GM12878 (cell line): Measurements from ENCODE around the gene ZNF276. TPM values are rescaled to one million over a fixed set of nuclear protein-coding genes. Genes with fewer than 3 reads are reported as not detected.

Experiments used
- ATAC-seq: fragments of 200-7000 bp; cut with Tn5 transposase; 3 replicates; pipeline ENCODE4 v1.9.1; 2020; ENCODE audit warnings: mild to moderate bottlenecking, moderate library complexity
- BruUV-seq: library from RNA; stranded (reverse); fragments of 400-500 nt; replicated peaks from 2 replicates; lab custom pipeline; 2021; lab: Mats Ljungman, UMichigan
- CTCF ChIA-PET: fragments of 300-600 bp; sonication (Branson Sonifier 250); formaldehyde crosslinking; extraction: SDS; loops from one replicate; lab custom pipeline; 2021; ENCODE audit warnings: inconsistent platforms; lab: Yijun Ruan, JAX
- POLR2A ChIA-PET: fragments of 350-600 bp; formaldehyde crosslinking; extraction: SDS; loops from one replicate; lab custom pipeline; 2021; ENCODE audit warnings: inconsistent platforms; lab: Charles Lee
- RAD21 ChIA-PET: fragments of 300-600 bp; sonication (Branson Sonifier 250); formaldehyde crosslinking; loops from one replicate; lab custom pipeline; 2023; ENCODE audit warnings: antibody characterized with exemption; ENCODE audit not compliant: unreplicated experiment; lab: Charles Lee
- SMC1A ChIA-PET: fragments of 300-600 bp; sonication (Branson Sonifier 250); formaldehyde crosslinking; loops from one replicate; lab custom pipeline; 2023; ENCODE audit not compliant: unreplicated experiment, uncharacterized antibody; lab: Charles Lee
- DNase-seq: peaks from one replicate; pipeline ENCODE4 v3.0.0-alpha.2; 2011; ENCODE audit warnings: low read depth, low spot score
- FAIRE-seq: peaks from 3 replicates; lab custom pipeline; 2011; peaks lifted over from hg19 to GRCh38; lab: Jason Lieb, UNC
- H2AFZ ChIP-seq: 2 replicates; pipeline ENCODE4 v1.6.0; 2011; ENCODE audit warnings: low read depth, low read length, control low read depth; ENCODE audit not compliant: control insufficient read depth
- H3K27ac ChIP-seq: 2 replicates; pipeline ENCODE4 v1.5.1; 2011; ENCODE audit warnings: control low read depth; ENCODE audit not compliant: control insufficient read depth, insufficient read depth
- H3K27me3 ChIP-seq, 2 experiments: replicated peaks in 1 of 2; 2 replicates each; pipeline versions ENCODE4 v1.6.0 to v1.6.1; 2011; ENCODE audit warnings: low read length in 1 of 2; ENCODE audit not compliant: control insufficient read depth in 2 of 2, insufficient read depth in 2 of 2
- H3K36me3 ChIP-seq, 2 experiments: 2 replicates each; pipeline ENCODE4 v1.5.1; 2011; ENCODE audit warnings: low read length in 1 of 2; ENCODE audit not compliant: control insufficient read depth in 2 of 2, insufficient read depth in 2 of 2
- H3K4me1 ChIP-seq: 2 replicates; pipeline ENCODE4 v1.6.1; 2011; ENCODE audit warnings: mild to moderate bottlenecking, low read length, moderate library complexity, mixed read lengths; ENCODE audit not compliant: control insufficient read depth, insufficient read depth
- H3K4me2 ChIP-seq: 2 replicates; pipeline ENCODE4 v1.6.0; 2011; ENCODE audit warnings: control low read depth; ENCODE audit not compliant: control insufficient read depth, insufficient read depth
- H3K4me3 ChIP-seq: fragments of 200-600 bp; sonication (generic); 2 replicates; pipeline ENCODE4 v1.5.1; 2016
- H3K79me2 ChIP-seq: 2 replicates; pipeline ENCODE4 v1.6.0; 2011; ENCODE audit warnings: low read length; ENCODE audit not compliant: control insufficient read depth, insufficient read depth
- H3K9ac ChIP-seq: 2 replicates; pipeline ENCODE4 v1.8.0; 2011; ENCODE audit warnings: low read length, control low read depth, mixed read lengths; ENCODE audit not compliant: control insufficient read depth, insufficient read depth
- H3K9me3 ChIP-seq: replicated peaks from 3 replicates; pipeline ENCODE4 v1.5.1; 2011; ENCODE audit warnings: mild to moderate bottlenecking, low read length; ENCODE audit not compliant: control insufficient read depth, insufficient read depth
- H4K20me1 ChIP-seq: 2 replicates; pipeline ENCODE4 v1.6.0; 2011; ENCODE audit not compliant: control insufficient read depth, insufficient read depth
- BCL11A ChIP-seq: IDR thresholded peaks from 2 replicates; pipeline ENCODE4 v1.6.1; 2011; ENCODE audit warnings: low read depth, low read length
- BRCA1 ChIP-seq: IDR thresholded peaks from 2 replicates; pipeline ENCODE4 v1.6.1; 2011; ENCODE audit warnings: low read depth, low read length, improper control_type of control experiment
- CBX3 ChIP-seq: fragments of 200-600 bp; sonication (generic); IDR thresholded peaks from 2 replicates; pipeline ENCODE4 v1.6.1; 2016; ENCODE audit warnings: low read depth, borderline replicate concordance
- CEBPB ChIP-seq, 2 experiments: fragments of 150-350 bp in 1 of 2; IDR thresholded peaks; 2 replicates each; pipeline ENCODE4 v1.6.1; 2012 to 2014; ENCODE audit warnings: low read depth in 2 of 2, low read length in 2 of 2, borderline replicate concordance in 1 of 2, inconsistent platforms in 1 of 2
- EZH2 ChIP-seq: IDR thresholded peaks from 2 replicates; pipeline ENCODE4 v1.6.1; 2012; ENCODE audit warnings: low read depth, mild to moderate bottlenecking, control low read depth, inconsistent platforms, low read length, borderline replicate concordance; ENCODE audit not compliant: control insufficient read depth
- GABPA ChIP-seq: IDR thresholded peaks from 2 replicates; pipeline ENCODE4 v1.6.1; 2014; ENCODE audit warnings: antibody characterized with exemption, low read depth, mild to moderate bottlenecking, inconsistent platforms
- MEF2A ChIP-seq: IDR thresholded peaks from 2 replicates; pipeline ENCODE4 v1.6.1; 2011; ENCODE audit warnings: low read depth, mild to moderate bottlenecking, low read length, moderate library complexity; ENCODE audit not compliant: insufficient read depth
- MYB ChIP-seq: fragments of 150-350 bp; IDR thresholded peaks from 2 replicates; pipeline ENCODE4 v1.6.1; 2014; ENCODE audit warnings: mild to moderate bottlenecking, low read depth, low read length, borderline replicate concordance
- NFXL1 ChIP-seq: fragments of 450-650 bp; IDR thresholded peaks from 2 replicates; pipeline ENCODE4 v1.6.1; 2017; ENCODE audit warnings: antibody characterized with exemption, mild to moderate bottlenecking, borderline replicate concordance
- NFYB ChIP-seq: IDR thresholded peaks from 2 replicates; pipeline ENCODE4 v1.6.1; 2011; ENCODE audit warnings: low read depth, mild to moderate bottlenecking, low read length, improper control_type of control experiment, moderate library complexity; ENCODE audit not compliant: insufficient read depth
- NR2C1 ChIP-seq: fragments of 450-650 bp; IDR thresholded peaks from 2 replicates; pipeline ENCODE4 v1.6.1; 2017; ENCODE audit warnings: antibody characterized with exemption, mild to moderate bottlenecking, moderate library complexity
- PML ChIP-seq: IDR thresholded peaks from 2 replicates; pipeline ENCODE4 v1.6.1; 2012; ENCODE audit warnings: low read length, inconsistent platforms
- POLR2A ChIP-seq: IDR thresholded peaks from 2 replicates; pipeline ENCODE4 v1.6.1; 2011; ENCODE audit warnings: low read depth, mild to moderate bottlenecking, low read length
- RFX5 ChIP-seq: IDR thresholded peaks from 2 replicates; pipeline ENCODE4 v1.6.1; 2011; ENCODE audit warnings: low read depth, low read length, improper control_type of control experiment
- RUNX3 ChIP-seq: IDR thresholded peaks from 2 replicates; pipeline ENCODE4 v1.6.1; 2012; ENCODE audit warnings: low read length, inconsistent platforms
- SREBF1 ChIP-seq: IDR thresholded peaks from 2 replicates; pipeline ENCODE4 v1.6.1; 2012; ENCODE audit warnings: mild to moderate bottlenecking, low read length
- ZNF24 ChIP-seq: fragments of 450-650 bp; IDR thresholded peaks from 2 replicates; pipeline ENCODE4 v1.6.1; 2017; ENCODE audit warnings: antibody characterized with exemption, mild to moderate bottlenecking
- ZZZ3 ChIP-seq: IDR thresholded peaks from 2 replicates; pipeline ENCODE4 v1.6.1; 2011; ENCODE audit warnings: low read depth; ENCODE audit not compliant: control insufficient read depth, insufficient read length
- WGBS: methylation state at CpG from one replicate; pipeline ENCODE4 v1.1.6; 2016; ENCODE audit warnings: low lambda C conversion rate; ENCODE audit not compliant: insufficient replicate concordance, insufficient coverage; ENCODE audit errors: missing lambda C conversion rate; 5-methylcytosine and 5-hydroxymethylcytosine counted together
- in situ Hi-C: fragments of 300-500 bp; cut with MboI; formaldehyde crosslinking; loops from 9 replicates; pipeline ENCODE4 v1.14.3; 2018; ENCODE audit warnings: mixed read lengths
- intact Hi-C: fragments of 100-400 bp; cut with micrococcal nuclease; formaldehyde crosslinking; loops from one replicate; pipeline ENCODE4 v1.14.2; 2022; ENCODE audit not compliant: unreplicated experiment
- polyA plus RNA-seq, 11 experiments: library from polyadenylated mRNA; depleted of rRNA in 4 of 11; unstranded in 6 of 11; stranded (reverse) in 5 of 11; fragments of >200 nt; fragmentation: Nextera tagmentation in 4 of 11; fragmentation: Illumina TruSeq in 1 of 11; extraction: Ambion mirVana in 4 of 11; extraction: Trizol in 1 of 11; gene quantifications; 1 replicate in 1 of 11; 2 replicates in 10 of 11; pipeline versions ENCODE4 v1.2.1 to v1.2.3, GENCODE V29; 2011 to 2016; ENCODE audit warnings: inconsistent platforms in 2 of 11, missing spikeins in 2 of 11, low read depth in 1 of 11
- total RNA-seq, 4 experiments: library from RNA; depleted of rRNA in 3 of 4; stranded (reverse); fragments of >200 nt in 3 of 4; fragmentation: Illumina TruSeq in 1 of 4; extraction: Trizol in 1 of 4; gene quantifications; 2 replicates each; pipeline versions ENCODE4 v1.2.1 to v1.2.3, GENCODE V29; 2013 to 2021
- TF ChIP-seq, protein P1 (sequence below): fragments of 450-650 bp; IDR thresholded peaks from 2 replicates; pipeline ENCODE4 v1.6.1; 2016; ENCODE audit warnings: mild to moderate bottlenecking, moderate library complexity, borderline replicate concordance
- TF ChIP-seq, protein P2 (sequence below): fragments of 450-650 bp; formaldehyde crosslinking; IDR thresholded peaks from 2 replicates; pipeline ENCODE4 v1.4.0; 2022; ENCODE audit warnings: mild to moderate bottlenecking, moderate library complexity

The ZNF276 gene
- total and polyA plus RNA-seq, 10 of the 15 experiments (the other 5 are each of a cell fraction or from before 2014, with no cell fraction given): 0.27 to 22.7 (median 8.7) TPM

DNA sequence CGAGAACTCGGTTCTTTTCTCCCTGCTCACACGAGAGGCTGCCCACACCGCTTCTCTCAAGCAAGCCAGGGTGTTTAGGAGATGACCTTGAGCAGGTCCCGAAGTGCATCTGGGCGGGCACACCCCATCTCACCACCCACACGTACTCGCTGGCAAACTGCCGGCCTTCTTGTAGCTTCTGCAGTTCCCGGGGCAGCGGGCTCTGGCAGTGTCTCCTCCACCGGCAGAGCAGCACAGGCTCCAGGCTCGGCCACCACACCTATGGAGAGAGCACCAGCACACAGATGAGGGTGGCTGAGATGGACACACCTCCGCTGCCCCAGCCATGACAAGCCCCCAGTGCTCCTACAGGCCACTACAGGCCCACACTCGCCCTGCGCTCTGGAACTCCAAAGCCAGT lies 23.5 kb downstream of the ZNF276 start:
- ChIA-PET SMC1A (no interaction called here), RAD21 (no interaction called here), POLR2A (interaction anchor here (0.6 kb wide), 1 partner anchor 128 kb away, joined by 4 read pairs; the partner anchor contains the start of gene TCF25)
- peaks cover 39 to 57% of the 10 kb centered on the region in 2 experiments; a peak in 3 of 4 replicates for H3K36me3 ChIP-seq
- 98% methylated on average over 14 of the region's 16 CpGs for WGBS
- H3K27ac ChIP-seq: no peak overlapping the region
- BruUV-seq: no TSS peak
- H4K20me1 ChIP-seq: no peaks in the 10 kb centered on the region
- no peak overlapping the region for H3K4me3 ChIP-seq
- H3K79me2 ChIP-seq: no peaks in the 10 kb centered on the region
- no peak overlapping the region for H2AFZ ChIP-seq
- H3K27me3 ChIP-seq: no peaks in the 10 kb centered on the region
- no peak overlapping the region for H3K4me2 ChIP-seq
- H3K9me3 ChIP-seq: no peaks in the 10 kb centered on the region
- in situ Hi-C loops: no loop called here
- FAIRE-seq: no peak
- TF ChIP-seq EZH2: no peak
- TF ChIP-seq PML: no peak
- TF ChIP-seq RUNX3: no peak
- TF ChIP-seq NFXL1: no peak
- no peak for TF ChIP-seq MYB
- no peak for TF ChIP-seq BCL11A
- no peak for TF ChIP-seq CBX3
- TF ChIP-seq NR2C1: no peak
- no peak for TF ChIP-seq MEF2A
- TF ChIP-seq BRCA1: no peak
- TF ChIP-seq ZNF24: no peak
- TF ChIP-seq, protein P1, sequence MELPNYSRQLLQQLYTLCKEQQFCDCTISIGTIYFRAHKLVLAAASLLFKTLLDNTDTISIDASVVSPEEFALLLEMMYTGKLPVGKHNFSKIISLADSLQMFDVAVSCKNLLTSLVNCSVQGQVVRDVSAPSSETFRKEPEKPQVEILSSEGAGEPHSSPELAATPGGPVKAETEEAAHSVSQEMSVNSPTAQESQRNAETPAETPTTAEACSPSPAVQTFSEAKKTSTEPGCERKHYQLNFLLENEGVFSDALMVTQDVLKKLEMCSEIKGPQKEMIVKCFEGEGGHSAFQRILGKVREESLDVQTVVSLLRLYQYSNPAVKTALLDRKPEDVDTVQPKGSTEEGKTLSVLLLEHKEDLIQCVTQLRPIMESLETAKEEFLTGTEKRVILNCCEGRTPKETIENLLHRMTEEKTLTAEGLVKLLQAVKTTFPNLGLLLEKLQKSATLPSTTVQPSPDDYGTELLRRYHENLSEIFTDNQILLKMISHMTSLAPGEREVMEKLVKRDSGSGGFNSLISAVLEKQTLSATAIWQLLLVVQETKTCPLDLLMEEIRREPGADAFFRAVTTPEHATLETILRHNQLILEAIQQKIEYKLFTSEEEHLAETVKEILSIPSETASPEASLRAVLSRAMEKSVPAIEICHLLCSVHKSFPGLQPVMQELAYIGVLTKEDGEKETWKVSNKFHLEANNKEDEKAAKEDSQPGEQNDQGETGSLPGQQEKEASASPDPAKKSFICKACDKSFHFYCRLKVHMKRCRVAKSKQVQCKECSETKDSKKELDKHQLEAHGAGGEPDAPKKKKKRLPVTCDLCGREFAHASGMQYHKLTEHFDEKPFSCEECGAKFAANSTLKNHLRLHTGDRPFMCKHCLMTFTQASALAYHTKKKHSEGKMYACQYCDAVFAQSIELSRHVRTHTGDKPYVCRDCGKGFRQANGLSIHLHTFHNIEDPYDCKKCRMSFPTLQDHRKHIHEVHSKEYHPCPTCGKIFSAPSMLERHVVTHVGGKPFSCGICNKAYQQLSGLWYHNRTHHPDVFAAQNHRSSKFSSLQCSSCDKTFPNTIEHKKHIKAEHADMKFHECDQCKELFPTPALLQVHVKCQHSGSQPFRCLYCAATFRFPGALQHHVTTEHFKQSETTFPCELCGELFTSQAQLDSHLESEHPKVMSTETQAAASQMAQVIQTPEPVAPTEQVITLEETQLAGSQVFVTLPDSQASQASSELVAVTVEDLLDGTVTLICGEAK: no peak
- TF ChIP-seq, protein P2, sequence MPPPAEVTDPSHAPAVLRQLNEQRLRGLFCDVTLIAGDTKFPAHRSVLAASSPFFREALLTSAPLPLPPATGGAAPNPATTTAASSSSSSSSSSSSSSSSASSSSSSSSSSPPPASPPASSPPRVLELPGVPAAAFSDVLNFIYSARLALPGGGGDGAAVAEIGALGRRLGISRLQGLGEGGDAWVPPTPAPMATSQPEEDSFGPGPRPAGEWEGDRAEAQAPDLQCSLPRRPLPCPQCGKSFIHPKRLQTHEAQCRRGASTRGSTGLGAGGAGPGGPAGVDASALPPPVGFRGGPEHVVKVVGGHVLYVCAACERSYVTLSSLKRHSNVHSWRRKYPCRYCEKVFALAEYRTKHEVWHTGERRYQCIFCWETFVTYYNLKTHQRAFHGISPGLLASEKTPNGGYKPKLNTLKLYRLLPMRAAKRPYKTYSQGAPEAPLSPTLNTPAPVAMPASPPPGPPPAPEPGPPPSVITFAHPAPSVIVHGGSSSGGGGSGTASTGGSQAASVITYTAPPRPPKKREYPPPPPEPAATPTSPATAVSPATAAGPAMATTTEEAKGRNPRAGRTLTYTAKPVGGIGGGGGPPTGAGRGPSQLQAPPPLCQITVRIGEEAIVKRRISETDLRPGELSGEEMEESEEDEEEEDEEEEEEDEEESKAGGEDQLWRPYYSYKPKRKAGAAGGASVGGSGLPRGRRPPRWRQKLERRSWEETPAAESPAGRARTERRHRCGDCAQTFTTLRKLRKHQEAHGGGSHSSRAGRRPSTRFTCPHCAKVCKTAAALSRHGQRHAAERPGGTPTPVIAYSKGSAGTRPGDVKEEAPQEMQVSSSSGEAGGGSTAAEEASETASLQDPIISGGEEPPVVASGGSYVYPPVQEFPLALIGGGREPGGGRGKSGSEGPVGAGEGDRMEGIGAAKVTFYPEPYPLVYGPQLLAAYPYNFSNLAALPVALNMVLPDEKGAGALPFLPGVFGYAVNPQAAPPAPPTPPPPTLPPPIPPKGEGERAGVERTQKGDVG (CRISPR knock-in tag): no peak
- no peak; the same call in 1 of the 2 replicates for TF ChIP-seq POLR2A
- no peak for TF ChIP-seq GABPA
- no peak for TF ChIP-seq ZZZ3
- TF ChIP-seq SREBF1: no peak
- TF ChIP-seq NFYB: no peak
- no peak for TF ChIP-seq RFX5
- no peak for TF ChIP-seq CEBPB (IDR thresholded peaks at IDR 0.05; ENCODE audit: borderline replicate concordance in 1 of 2, low read depth in 2 of 2, low read length in 2 of 2)
- TF ChIP-seq, all 136 proteins: peak for 0
- Histone ChIP-seq H3K9ac (no peak overlapping the region), H3K4me1 (no peaks in the 10 kb centered on the region; the same call in 1 of the 2 replicates)
- CTCF ChIA-PET: interaction anchor here (1.3 kb wide), 1 partner anchor 17 kb away, joined by 3 read pairs; no protein-coding TSS in a partner anchor
- ATAC-seq: no peak
- DNase-seq: no peak
- intact Hi-C loops: no loop called here
